Upper lobe of left lung (tissue), 4 donors: ENCODE results near the gene AGPAT4.

Source experiments
- EP300 ChIP-seq, 4 donors: sonication (generic); formaldehyde crosslinking; IDR thresholded peaks; one replicate each; pipeline ENCODE4 v1.5.1; 2017; ENCODE audit warnings: antibody characterized with exemption in 4 of 4, control low read depth in 2 of 4
- POLR2A ChIP-seq, 4 donors: fragments of 450-650 bp; IDR thresholded peaks; one replicate each; pipeline ENCODE4 v1.5.1; 2016 to 2017; ENCODE audit warnings: antibody characterized with exemption in 4 of 4, mild to moderate bottlenecking in 2 of 4
- POLR2AphosphoS5 ChIP-seq, 2 donors: sonication (generic); formaldehyde crosslinking; IDR thresholded peaks; one replicate each; pipeline ENCODE4 v1.5.1; 2017; ENCODE audit warnings: antibody characterized with exemption in 2 of 2
- TF ChIP-seq, protein P1 (sequence below), 6 experiments: fragments of 450-650 bp in 4 of 6; fragments of 200-600 bp in 2 of 6; sonication (generic) in 2 of 6; IDR thresholded peaks; one replicate each; pipeline ENCODE4 v1.5.1; 2016 to 2019; ENCODE audit warnings: antibody characterized with exemption in 6 of 6

DNA sequence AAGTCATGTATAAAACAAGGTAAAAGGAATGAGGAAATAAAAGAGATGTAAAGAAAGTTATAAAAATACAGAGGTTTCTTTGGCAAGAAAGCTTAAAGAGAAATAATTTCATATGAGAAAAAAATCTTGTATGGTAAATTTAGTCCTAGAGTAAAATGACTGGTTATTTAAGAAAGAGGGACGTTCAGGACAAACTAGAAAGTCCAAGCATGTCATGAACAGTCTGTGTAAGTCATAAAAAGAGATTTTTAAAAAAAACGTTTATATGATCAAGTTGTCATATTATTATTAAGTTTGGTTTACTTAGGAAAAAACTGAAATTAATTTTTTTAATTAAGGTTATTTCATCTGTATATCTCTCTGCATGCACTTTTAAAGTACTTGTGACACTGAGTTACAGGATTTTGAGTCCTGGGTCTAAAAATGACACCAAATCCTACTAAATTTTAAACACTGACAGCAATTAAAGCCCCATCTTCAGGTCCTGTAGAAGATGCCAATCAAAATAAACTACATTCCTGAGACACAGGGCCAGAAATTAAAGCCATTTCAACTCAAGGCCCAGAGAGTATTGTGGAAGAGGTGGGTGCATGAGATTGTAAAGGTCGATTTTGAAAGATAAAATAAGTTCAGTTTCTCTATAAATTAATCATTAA lies 62.4 kb downstream of the AGPAT4 start:
- TF ChIP-seq, protein P1, sequence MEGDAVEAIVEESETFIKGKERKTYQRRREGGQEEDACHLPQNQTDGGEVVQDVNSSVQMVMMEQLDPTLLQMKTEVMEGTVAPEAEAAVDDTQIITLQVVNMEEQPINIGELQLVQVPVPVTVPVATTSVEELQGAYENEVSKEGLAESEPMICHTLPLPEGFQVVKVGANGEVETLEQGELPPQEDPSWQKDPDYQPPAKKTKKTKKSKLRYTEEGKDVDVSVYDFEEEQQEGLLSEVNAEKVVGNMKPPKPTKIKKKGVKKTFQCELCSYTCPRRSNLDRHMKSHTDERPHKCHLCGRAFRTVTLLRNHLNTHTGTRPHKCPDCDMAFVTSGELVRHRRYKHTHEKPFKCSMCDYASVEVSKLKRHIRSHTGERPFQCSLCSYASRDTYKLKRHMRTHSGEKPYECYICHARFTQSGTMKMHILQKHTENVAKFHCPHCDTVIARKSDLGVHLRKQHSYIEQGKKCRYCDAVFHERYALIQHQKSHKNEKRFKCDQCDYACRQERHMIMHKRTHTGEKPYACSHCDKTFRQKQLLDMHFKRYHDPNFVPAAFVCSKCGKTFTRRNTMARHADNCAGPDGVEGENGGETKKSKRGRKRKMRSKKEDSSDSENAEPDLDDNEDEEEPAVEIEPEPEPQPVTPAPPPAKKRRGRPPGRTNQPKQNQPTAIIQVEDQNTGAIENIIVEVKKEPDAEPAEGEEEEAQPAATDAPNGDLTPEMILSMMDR (IDR thresholded peaks at IDR 0.05): no peak
- TF ChIP-seq EP300 (IDR thresholded peaks at IDR 0.05): no peak
- no peak for TF ChIP-seq POLR2AphosphoS5 (IDR thresholded peaks at IDR 0.05)
- TF ChIP-seq POLR2A (IDR thresholded peaks at IDR 0.05): no peak
